ENCODE data around the gene PDE4B.

- TF ChIP-seq CTCF (IDR thresholded peaks at IDR 0.05; ENCODE audit: poor library complexity, severe bottlenecking) (no peak), POLR2AphosphoS5 (IDR thresholded peaks at IDR 0.05) (no peak), EZH2 (IDR thresholded peaks at IDR 0.05; ENCODE audit: borderline replicate concordance, insufficient read depth, low read length, poor library complexity, severe bottlenecking) (no peak), TAF1 (IDR thresholded peaks at IDR 0.05; ENCODE audit: low read depth) (no peak)
Observed at GRCh38 chr1:66302184-66302742, 509.6 kb downstream of the PDE4B start.

Data from neural cell (in vitro differentiated cells).